GM21526 (cell line): Measurements from ENCODE around the gene FAM124A.

Source experiments
- ATAC-seq: cut with Tn5 transposase; IDR thresholded peaks from one replicate; pipeline ENCODE4 v1.9.1; 2021; ENCODE audit warnings: moderate library complexity; ENCODE audit not compliant: unreplicated experiment, low FRiP score

Gene FAM124A

DNA sequence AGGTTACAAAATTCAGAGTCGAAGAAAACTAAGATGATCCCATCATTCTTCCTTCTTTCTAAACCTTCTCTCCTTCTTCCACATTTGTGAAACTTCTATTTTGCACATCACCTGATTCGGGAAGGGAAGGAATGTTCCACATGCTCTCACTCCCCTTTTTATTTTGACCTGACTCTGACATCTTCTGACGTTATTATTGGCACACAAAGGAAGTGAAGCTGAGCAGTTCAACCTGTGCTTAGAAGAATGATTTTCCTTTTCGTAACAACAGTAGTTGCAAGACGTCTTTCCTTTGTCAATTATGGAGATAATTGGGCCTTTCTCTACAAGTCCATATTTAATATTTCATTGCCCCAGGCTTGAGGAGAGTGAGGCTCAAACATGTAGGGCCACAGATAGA, 18.0 kb downstream of the FAM124A start:
- no peak for ATAC-seq

GRCh38 chr13:51240958-51241357, 18.8 kb downstream of the FAM124A start:
- no peak for ATAC-seq

DNA sequence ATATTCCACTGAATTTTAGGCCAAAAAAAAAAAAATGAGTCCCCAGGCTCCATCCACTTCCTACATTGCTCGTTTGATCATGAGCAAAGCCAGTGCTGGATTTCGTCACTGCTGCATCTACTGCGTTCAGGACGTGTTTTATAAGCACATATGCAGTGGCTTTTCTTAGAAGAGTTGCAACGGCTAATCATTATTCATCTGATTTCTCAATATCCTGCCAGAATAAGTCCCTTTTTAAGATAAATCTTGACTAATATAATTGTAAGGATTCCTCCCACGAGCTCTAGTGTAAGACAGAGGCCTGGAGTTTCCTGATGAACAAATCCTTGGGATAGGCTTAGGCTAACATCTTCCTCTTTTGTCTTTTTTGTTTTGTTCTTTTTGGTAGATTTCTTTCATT, 19.5 kb downstream of the FAM124A start:
- ATAC-seq: no peak

DNA sequence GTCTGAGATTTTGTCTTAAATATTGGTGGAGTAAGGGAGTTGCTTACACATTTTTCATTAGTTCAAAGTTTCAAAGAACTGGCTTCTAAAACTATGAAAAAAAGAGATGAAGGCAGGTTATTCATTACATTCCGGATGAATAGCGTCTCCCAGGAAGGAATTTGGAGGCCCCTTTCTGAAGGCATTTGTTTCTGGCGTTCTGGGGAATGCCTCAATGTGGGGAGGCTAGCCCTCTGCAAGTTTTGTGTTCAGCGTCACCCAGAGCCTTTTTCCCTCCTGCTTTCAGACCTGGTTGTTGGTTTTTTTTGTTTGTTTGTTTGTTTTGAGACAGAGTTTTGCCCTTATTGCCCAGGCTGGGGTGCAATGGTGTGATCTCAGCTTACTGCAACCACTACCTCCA, 21.0 kb downstream of the FAM124A start:
- ATAC-seq: no peak

GRCh38 chr13:51243832-51244231, 21.6 kb downstream of the FAM124A start:
- no peak for ATAC-seq

- ATAC-seq: no peak
Measured at GRCh38 chr13:51244637-51245405, 22.6 kb downstream of the FAM124A start.

GRCh38 chr13:51245583-51245982, 23.4 kb downstream of the FAM124A start:
- no peak for ATAC-seq

- ATAC-seq: no peak
Measured at GRCh38 chr13:51246025-51246417, 23.8 kb downstream of the FAM124A start.

GRCh38 chr13:51246418-51247277, 24.4 kb downstream of the FAM124A start:
- no peak for ATAC-seq

- no peak for ATAC-seq
Measured at GRCh38 chr13:51249255-51249654, 27.1 kb downstream of the FAM124A start.

- ATAC-seq: no peak
Measured at GRCh38 chr13:51249770-51250741, 27.9 kb downstream of the FAM124A start.

GRCh38 chr13:51251480-51251879, 29.3 kb downstream of the FAM124A start:
- ATAC-seq: no peak

- no peak for ATAC-seq
Measured at GRCh38 chr13:51252954-51253532, 30.8 kb downstream of the FAM124A start.

GRCh38 chr13:51255556-51255955, 33.4 kb downstream of the FAM124A start:
- no peak for ATAC-seq

DNA sequence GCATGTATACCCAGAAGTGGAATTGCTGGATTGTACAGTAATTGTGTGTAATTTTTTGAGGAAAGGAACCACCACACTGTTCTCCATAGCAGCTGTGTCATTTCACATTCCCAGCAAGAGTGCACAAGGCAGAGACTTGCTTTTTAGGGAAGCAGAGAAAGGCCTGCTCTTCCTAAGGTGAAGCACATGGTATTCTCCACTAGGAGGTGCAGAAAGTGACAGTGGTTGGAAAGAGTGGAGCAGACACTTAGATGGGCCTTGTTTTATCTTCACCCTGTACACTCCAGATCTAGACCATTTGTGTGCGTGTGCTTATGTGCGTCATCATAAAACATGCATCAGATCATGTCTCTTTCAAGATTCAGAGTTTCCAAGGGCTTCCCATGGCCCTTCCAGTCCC, 35.0 kb downstream of the FAM124A start:
- no peak for ATAC-seq

DNA sequence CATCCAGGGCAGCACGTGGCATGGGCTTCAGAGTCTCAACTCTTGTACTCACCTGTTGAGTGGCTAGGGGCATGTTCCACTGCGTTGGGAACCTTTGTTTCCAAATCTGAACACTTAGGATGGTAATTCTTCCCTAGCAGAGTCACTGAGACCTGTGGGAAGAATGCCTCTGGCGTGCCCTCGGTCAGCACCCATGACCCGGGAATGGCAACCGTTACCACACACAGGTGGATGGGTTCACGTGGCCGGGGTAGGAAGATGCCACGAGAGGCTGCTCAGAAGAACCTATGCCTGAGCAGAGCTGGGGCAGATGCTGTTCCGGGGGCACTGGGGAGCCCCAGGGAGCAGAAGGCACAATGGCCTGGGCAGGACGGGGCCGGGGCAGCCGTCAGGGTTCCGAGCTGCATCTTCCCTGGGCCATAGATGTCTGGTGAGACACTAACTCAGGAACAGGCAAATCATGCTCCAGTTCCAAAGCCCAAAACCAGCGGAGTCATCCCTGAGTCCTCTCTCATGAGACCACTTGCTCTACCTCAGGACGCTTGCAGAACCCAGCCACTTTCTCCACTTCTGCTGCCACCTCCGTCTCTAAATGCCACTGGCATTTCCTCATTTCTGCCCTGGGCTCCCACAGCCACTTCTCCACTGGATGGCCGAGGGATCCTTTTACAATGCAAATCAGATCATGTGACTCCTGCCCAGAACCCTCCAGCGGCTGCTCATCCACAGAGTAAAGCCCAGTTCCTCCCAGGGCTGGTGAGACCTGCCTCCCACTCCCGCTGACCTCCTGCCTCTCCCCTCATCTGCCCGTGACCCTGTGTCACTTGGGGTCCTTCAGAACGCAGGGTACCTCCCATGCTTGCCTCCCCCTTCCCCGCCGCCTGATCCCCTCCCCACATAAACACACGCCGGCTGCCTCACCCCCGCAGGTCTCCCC, 36.7 kb downstream of the FAM124A start:
- ATAC-seq: no peak

GRCh38 chr13:51260154-51260553, 38.0 kb downstream of the FAM124A start:
- no peak for ATAC-seq

DNA sequence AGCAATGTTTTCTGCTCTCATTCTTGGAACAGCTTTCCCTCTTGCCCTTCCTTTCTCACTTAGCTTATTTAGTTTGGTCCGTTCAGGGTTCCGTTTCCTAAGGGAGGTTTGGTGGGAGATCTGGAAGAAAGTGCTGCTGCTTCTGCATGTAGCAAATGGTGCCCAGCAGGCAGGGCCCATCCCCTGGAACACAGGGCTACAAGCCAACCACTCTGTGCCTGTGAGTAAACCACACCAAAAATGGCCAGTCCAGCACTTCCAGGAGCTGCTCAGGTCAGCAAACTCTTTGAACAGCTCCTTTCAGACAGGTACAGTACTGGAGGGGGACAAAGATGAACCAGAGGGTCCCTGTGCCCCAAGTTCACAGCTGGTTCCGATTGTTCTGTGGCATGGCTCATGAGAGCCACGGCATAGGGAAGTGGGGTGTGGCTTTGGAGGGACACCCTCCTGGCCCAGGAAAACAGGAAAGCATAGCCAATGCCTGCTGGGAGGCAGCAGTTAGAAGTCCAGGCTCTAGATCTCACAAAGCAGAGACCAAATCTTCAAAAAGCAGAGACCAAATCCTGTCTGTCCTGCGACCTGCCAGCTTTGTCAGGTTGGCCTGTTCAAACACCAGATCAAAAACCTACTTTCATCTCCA, 39.5 kb downstream of the FAM124A start:
- no peak for ATAC-seq
